GM12878 (cell line): ENCODE results near the gene RALGAPA2. TPM values are rescaled to one million over a fixed set of nuclear protein-coding genes. Genes with fewer than 3 reads are reported as not detected.

Experiments
- ATAC-seq: fragments of 200-7000 bp; cut with Tn5 transposase; 3 replicates; pipeline ENCODE4 v1.9.1; 2020; ENCODE audit warnings: mild to moderate bottlenecking, moderate library complexity
- BruUV-seq: library from RNA; stranded (reverse); fragments of 400-500 nt; replicated peaks from 2 replicates; lab custom pipeline; 2021; lab: Mats Ljungman, UMichigan
- CTCF ChIA-PET: fragments of 300-600 bp; sonication (Branson Sonifier 250); formaldehyde crosslinking; extraction: SDS; loops from one replicate; lab custom pipeline; 2021; ENCODE audit warnings: inconsistent platforms; lab: Yijun Ruan, JAX
- POLR2A ChIA-PET: fragments of 350-600 bp; formaldehyde crosslinking; extraction: SDS; loops from one replicate; lab custom pipeline; 2021; ENCODE audit warnings: inconsistent platforms; lab: Charles Lee
- RAD21 ChIA-PET: fragments of 300-600 bp; sonication (Branson Sonifier 250); formaldehyde crosslinking; loops from one replicate; lab custom pipeline; 2023; ENCODE audit warnings: antibody characterized with exemption; ENCODE audit not compliant: unreplicated experiment; lab: Charles Lee
- SMC1A ChIA-PET: fragments of 300-600 bp; sonication (Branson Sonifier 250); formaldehyde crosslinking; loops from one replicate; lab custom pipeline; 2023; ENCODE audit not compliant: unreplicated experiment, uncharacterized antibody; lab: Charles Lee
- DNase-seq: peaks from one replicate; pipeline ENCODE4 v3.0.0-alpha.2; 2011; ENCODE audit warnings: low read depth, low spot score
- FAIRE-seq: peaks from 3 replicates; lab custom pipeline; 2011; peaks lifted over from hg19 to GRCh38; lab: Jason Lieb, UNC
- H2AFZ ChIP-seq: 2 replicates; pipeline ENCODE4 v1.6.0; 2011; ENCODE audit warnings: low read depth, low read length, control low read depth; ENCODE audit not compliant: control insufficient read depth
- H3K27ac ChIP-seq: 2 replicates; pipeline ENCODE4 v1.5.1; 2011; ENCODE audit warnings: control low read depth; ENCODE audit not compliant: control insufficient read depth, insufficient read depth
- H3K27me3 ChIP-seq, 2 experiments: replicated peaks in 1 of 2; 2 replicates each; pipeline versions ENCODE4 v1.6.0 to v1.6.1; 2011; ENCODE audit warnings: low read length in 1 of 2; ENCODE audit not compliant: control insufficient read depth in 2 of 2, insufficient read depth in 2 of 2
- H3K36me3 ChIP-seq, 2 experiments: 2 replicates each; pipeline ENCODE4 v1.5.1; 2011; ENCODE audit warnings: low read length in 1 of 2; ENCODE audit not compliant: control insufficient read depth in 2 of 2, insufficient read depth in 2 of 2
- H3K4me1 ChIP-seq: 2 replicates; pipeline ENCODE4 v1.6.1; 2011; ENCODE audit warnings: mild to moderate bottlenecking, low read length, moderate library complexity, mixed read lengths; ENCODE audit not compliant: control insufficient read depth, insufficient read depth
- H3K4me2 ChIP-seq: 2 replicates; pipeline ENCODE4 v1.6.0; 2011; ENCODE audit warnings: control low read depth; ENCODE audit not compliant: control insufficient read depth, insufficient read depth
- H3K4me3 ChIP-seq: fragments of 200-600 bp; sonication (generic); 2 replicates; pipeline ENCODE4 v1.5.1; 2016
- H3K79me2 ChIP-seq: 2 replicates; pipeline ENCODE4 v1.6.0; 2011; ENCODE audit warnings: low read length; ENCODE audit not compliant: control insufficient read depth, insufficient read depth
- H3K9ac ChIP-seq: 2 replicates; pipeline ENCODE4 v1.8.0; 2011; ENCODE audit warnings: low read length, control low read depth, mixed read lengths; ENCODE audit not compliant: control insufficient read depth, insufficient read depth
- H3K9me3 ChIP-seq: replicated peaks from 3 replicates; pipeline ENCODE4 v1.5.1; 2011; ENCODE audit warnings: mild to moderate bottlenecking, low read length; ENCODE audit not compliant: control insufficient read depth, insufficient read depth
- H4K20me1 ChIP-seq: 2 replicates; pipeline ENCODE4 v1.6.0; 2011; ENCODE audit not compliant: control insufficient read depth, insufficient read depth
- ASH2L ChIP-seq: fragments of 300-600, 200-600 bp; sonication (generic); IDR thresholded peaks from 2 replicates; pipeline ENCODE4 v1.6.1; 2017; ENCODE audit warnings: low read depth, mild to moderate bottlenecking, borderline replicate concordance
- ATF7 ChIP-seq: fragments of 450-650 bp; IDR thresholded peaks from 2 replicates; pipeline ENCODE4 v1.6.1; 2016; ENCODE audit warnings: low read depth, mild to moderate bottlenecking
- BHLHE40 ChIP-seq, 2 experiments: fragments of 450-650 bp in 1 of 2; IDR thresholded peaks; 2 replicates each; pipeline ENCODE4 v1.6.1; 2011 to 2017; ENCODE audit warnings: low read depth in 2 of 2, borderline replicate concordance in 1 of 2, improper control_type of control experiment in 1 of 2, low read length in 1 of 2, mild to moderate bottlenecking in 1 of 2
- FOXK2 ChIP-seq: fragments of 450-650 bp; IDR thresholded peaks from 2 replicates; pipeline ENCODE4 v1.6.1; 2017; ENCODE audit warnings: mild to moderate bottlenecking, moderate library complexity
- HDGF ChIP-seq: fragments of 450-650 bp; IDR thresholded peaks from 2 replicates; pipeline ENCODE4 v1.6.1; 2016; ENCODE audit warnings: antibody characterized with exemption
- KDM1A ChIP-seq: fragments of 200-600 bp; sonication (generic); IDR thresholded peaks from 2 replicates; pipeline ENCODE4 v1.6.1; 2016; ENCODE audit warnings: borderline replicate concordance
- SMAD5 ChIP-seq: IDR thresholded peaks from 2 replicates; pipeline ENCODE4 v1.6.1; 2016; ENCODE audit warnings: antibody characterized with exemption, low read depth
- ZNF217 ChIP-seq: fragments of 450-650 bp; IDR thresholded peaks from 2 replicates; pipeline ENCODE4 v1.6.1; 2017; ENCODE audit warnings: antibody characterized with exemption, mild to moderate bottlenecking
- ZNF622 ChIP-seq: fragments of 450-650 bp; IDR thresholded peaks from 2 replicates; pipeline ENCODE4 v1.6.1; 2017; ENCODE audit warnings: mild to moderate bottlenecking, inconsistent platforms
- WGBS: methylation state at CpG from one replicate; pipeline ENCODE4 v1.1.6; 2016; ENCODE audit warnings: low lambda C conversion rate; ENCODE audit not compliant: insufficient replicate concordance, insufficient coverage; ENCODE audit errors: missing lambda C conversion rate; 5-methylcytosine and 5-hydroxymethylcytosine counted together
- in situ Hi-C: fragments of 300-500 bp; cut with MboI; formaldehyde crosslinking; loops from 9 replicates; pipeline ENCODE4 v1.14.3; 2018; ENCODE audit warnings: mixed read lengths
- intact Hi-C: fragments of 100-400 bp; cut with micrococcal nuclease; formaldehyde crosslinking; loops from one replicate; pipeline ENCODE4 v1.14.2; 2022; ENCODE audit not compliant: unreplicated experiment
- polyA plus RNA-seq, 11 experiments: library from polyadenylated mRNA; depleted of rRNA in 4 of 11; unstranded in 6 of 11; stranded (reverse) in 5 of 11; fragments of >200 nt; fragmentation: Nextera tagmentation in 4 of 11; fragmentation: Illumina TruSeq in 1 of 11; extraction: Ambion mirVana in 4 of 11; extraction: Trizol in 1 of 11; gene quantifications; 1 replicate in 1 of 11; 2 replicates in 10 of 11; pipeline versions ENCODE4 v1.2.1 to v1.2.3, GENCODE V29; 2011 to 2016; ENCODE audit warnings: inconsistent platforms in 2 of 11, missing spikeins in 2 of 11, low read depth in 1 of 11
- total RNA-seq, 4 experiments: library from RNA; depleted of rRNA in 3 of 4; stranded (reverse); fragments of >200 nt in 3 of 4; fragmentation: Illumina TruSeq in 1 of 4; extraction: Trizol in 1 of 4; gene quantifications; 2 replicates each; pipeline versions ENCODE4 v1.2.1 to v1.2.3, GENCODE V29; 2013 to 2021
- TF ChIP-seq, protein P1 (sequence below): IDR thresholded peaks from 2 replicates; pipeline ENCODE4 v1.6.1; 2011; ENCODE audit warnings: borderline replicate concordance, low read depth, mild to moderate bottlenecking, moderate library complexity, mixed read lengths, low read length; ENCODE audit not compliant: insufficient read depth; ENCODE audit errors: extremely low read length
- TF ChIP-seq, protein P2 (sequence below): fragments of 450-650 bp; IDR thresholded peaks from 2 replicates; pipeline ENCODE4 v1.6.1; 2017; ENCODE audit warnings: mild to moderate bottlenecking, moderate library complexity

The RALGAPA2 gene
- total and polyA plus RNA-seq, 10 of the 15 experiments (the other 5 are each of a cell fraction or from before 2014, with no cell fraction given): 2.9 to 29.4 (median 19.6) TPM

DNA sequence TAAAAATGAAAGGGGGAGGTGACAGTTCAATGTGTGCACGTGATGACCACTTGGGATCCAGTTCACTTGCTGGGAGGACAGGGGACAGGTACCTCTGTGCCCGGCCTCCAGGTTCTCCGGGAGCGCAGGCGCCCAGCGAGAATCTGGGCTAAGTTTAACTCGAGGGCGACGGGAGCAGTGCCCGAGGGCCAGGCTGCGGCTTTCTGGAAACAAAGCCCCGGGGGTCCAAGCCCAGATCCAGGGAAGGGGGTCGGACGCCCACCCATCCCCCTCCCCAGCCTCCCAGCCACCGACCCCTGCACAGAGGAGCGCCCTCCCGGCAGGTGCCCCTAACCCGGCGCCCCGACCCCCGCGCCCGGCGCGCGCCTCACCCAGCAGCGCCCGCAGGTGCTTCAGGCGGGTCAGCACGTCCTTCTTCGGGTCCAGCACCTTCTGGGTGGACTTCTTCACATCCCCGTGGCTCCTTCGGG lies 405 bp downstream of the RALGAPA2 start:
- no TSS peak for BruUV-seq
- peaks cover 6% of the 10 kb centered on the region; the same call in 1 of the 2 replicates for H3K4me1 ChIP-seq
- in situ Hi-C loops (no loop called here), intact Hi-C loops (no loop called here)
- H3K36me3 ChIP-seq: no peaks in the 10 kb centered on the region
- RAD21 ChIA-PET: interaction anchor here (0.6 to 1.9 kb wide), 12 partner anchors 15 to 113 kb away, joined by 3 to 11 read pairs (median 3); no protein-coding TSS in a partner anchor
- no peak for DNase-seq
- no peaks in the 10 kb centered on the region for H4K20me1 ChIP-seq
- CTCF ChIA-PET: interaction anchor here (0.8 to 2.0 kb wide), 6 partner anchors 11 to 118 kb away, joined by 3 to 9 read pairs (median 4); no protein-coding TSS in a partner anchor
- TF ChIP-seq BHLHE40 (IDR thresholded peaks at IDR 0.05; ENCODE audit: borderline replicate concordance in 1 of 2, low read depth in 2 of 2, low read length in 1 of 2): peak in 1 of 2 experiments; percentile 12; a peak in 2 of 4 replicates
- TF ChIP-seq, protein P1, sequence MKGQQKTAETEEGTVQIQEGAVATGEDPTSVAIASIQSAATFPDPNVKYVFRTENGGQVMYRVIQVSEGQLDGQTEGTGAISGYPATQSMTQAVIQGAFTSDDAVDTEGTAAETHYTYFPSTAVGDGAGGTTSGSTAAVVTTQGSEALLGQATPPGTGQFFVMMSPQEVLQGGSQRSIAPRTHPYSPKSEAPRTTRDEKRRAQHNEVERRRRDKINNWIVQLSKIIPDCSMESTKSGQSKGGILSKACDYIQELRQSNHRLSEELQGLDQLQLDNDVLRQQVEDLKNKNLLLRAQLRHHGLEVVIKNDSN: no peak
- ATAC-seq: peak; percentile 6
- H3K4me2 ChIP-seq: peak overlapping the region; percentile 85
- POLR2A ChIA-PET: interaction anchor here (0.7 to 2.3 kb wide), 3 partner anchors 11 to 37 kb away, joined by 4 to 8 read pairs (median 4); no protein-coding TSS in a partner anchor
- SMC1A ChIA-PET: interaction anchor here (0.8 to 2.4 kb wide), 8 partner anchors 9 to 415 kb away, joined by 3 to 8 read pairs (median 4); no protein-coding TSS in a partner anchor
- no peaks in the 10 kb centered on the region for H3K27me3 ChIP-seq
- H3K9me3 ChIP-seq: no peaks in the 10 kb centered on the region; the same call in 2 of the 3 replicates
- peak overlapping the region; percentile 72 for H3K9ac ChIP-seq
- H3K4me3 ChIP-seq: peak overlapping the region; percentile 86
- H3K79me2 ChIP-seq: peaks cover 47% of the 10 kb centered on the region
- H3K27ac ChIP-seq: peak overlapping the region; percentile 66
- no peak for FAIRE-seq
- WGBS: 2% methylated on average over 29 of the region's 33 CpGs
- peak overlapping the region; percentile 40; the same call in 1 of the 2 replicates for H2AFZ ChIP-seq

DNA sequence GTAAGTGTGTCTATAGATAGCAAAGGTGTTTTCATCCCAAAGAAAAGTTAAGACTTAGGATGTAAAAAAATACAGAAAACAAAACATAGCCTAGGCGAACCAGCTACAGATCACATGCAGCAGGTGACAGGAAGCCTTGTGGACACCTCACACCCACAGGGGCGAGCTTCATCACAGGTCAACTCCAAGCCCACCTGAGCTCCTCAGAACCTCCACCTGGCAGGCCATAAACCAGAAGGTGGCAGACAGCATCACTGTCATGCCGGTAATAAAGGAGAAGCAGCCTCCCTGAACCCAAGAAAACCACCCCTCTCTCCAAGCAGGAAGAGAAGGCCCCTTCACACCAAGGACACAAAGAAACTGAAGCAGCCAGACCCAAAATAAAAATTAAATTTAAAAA lies 1.0 kb downstream of the RALGAPA2 start:
- no peak for DNase-seq
- peaks cover 52% of the 10 kb centered on the region for H3K79me2 ChIP-seq
- peak overlapping the region; percentile 72 for H3K9ac ChIP-seq
- peak overlapping the region; percentile 24; the same call in 1 of the 2 replicates for H2AFZ ChIP-seq
- no peaks in the 10 kb centered on the region for H4K20me1 ChIP-seq
- ChIA-PET CTCF (interaction anchor here (0.8 to 1.5 kb wide), 4 partner anchors 11 to 113 kb away, joined by 3 to 8 read pairs (median 4); no protein-coding TSS in a partner anchor), SMC1A (interaction anchor here (1.3 to 2.4 kb wide), 4 partner anchors 10 to 114 kb away, joined by 4 to 8 read pairs (median 6); no protein-coding TSS in a partner anchor), POLR2A (interaction anchor here (0.6 to 1.3 kb wide), 3 partner anchors 9 to 114 kb away, joined by 3 read pairs; no protein-coding TSS in a partner anchor), RAD21 (interaction anchor here (0.6 to 1.7 kb wide), 6 partner anchors 21 to 113 kb away, joined by 3 to 11 read pairs (median 4); no protein-coding TSS in a partner anchor)
- intact Hi-C loops: loop anchor here (2.0 kb wide), 1 partner anchor 43 kb away; no protein-coding TSS in a partner anchor
- peak overlapping the region; percentile 85 for H3K4me2 ChIP-seq
- H3K27me3 ChIP-seq: no peaks in the 10 kb centered on the region
- 42% methylated on average over 3 of the region's 3 CpGs for WGBS
- in situ Hi-C loops: no loop called here
- no peak for FAIRE-seq
- H3K27ac ChIP-seq: peak overlapping the region; percentile 66
- peaks cover 6% of the 10 kb centered on the region; the same call in 1 of the 2 replicates for H3K4me1 ChIP-seq
- peak overlapping the region; percentile 86 for H3K4me3 ChIP-seq
- H3K36me3 ChIP-seq: no peaks in the 10 kb centered on the region
- no TSS peak for BruUV-seq
- ATAC-seq: peak; percentile 22
- no peaks in the 10 kb centered on the region; the same call in 2 of the 3 replicates for H3K9me3 ChIP-seq
- TF ChIP-seq ASH2L (no peak), FOXK2 (0 out of 2 replicates have a peak, but pooled peaks have one; percentile 24), SMAD5 (no peak), ZNF217 (no peak), ATF7 (no peak), KDM1A (no peak), HDGF (no peak), ZNF622 (no peak)
- TF ChIP-seq, protein P2, sequence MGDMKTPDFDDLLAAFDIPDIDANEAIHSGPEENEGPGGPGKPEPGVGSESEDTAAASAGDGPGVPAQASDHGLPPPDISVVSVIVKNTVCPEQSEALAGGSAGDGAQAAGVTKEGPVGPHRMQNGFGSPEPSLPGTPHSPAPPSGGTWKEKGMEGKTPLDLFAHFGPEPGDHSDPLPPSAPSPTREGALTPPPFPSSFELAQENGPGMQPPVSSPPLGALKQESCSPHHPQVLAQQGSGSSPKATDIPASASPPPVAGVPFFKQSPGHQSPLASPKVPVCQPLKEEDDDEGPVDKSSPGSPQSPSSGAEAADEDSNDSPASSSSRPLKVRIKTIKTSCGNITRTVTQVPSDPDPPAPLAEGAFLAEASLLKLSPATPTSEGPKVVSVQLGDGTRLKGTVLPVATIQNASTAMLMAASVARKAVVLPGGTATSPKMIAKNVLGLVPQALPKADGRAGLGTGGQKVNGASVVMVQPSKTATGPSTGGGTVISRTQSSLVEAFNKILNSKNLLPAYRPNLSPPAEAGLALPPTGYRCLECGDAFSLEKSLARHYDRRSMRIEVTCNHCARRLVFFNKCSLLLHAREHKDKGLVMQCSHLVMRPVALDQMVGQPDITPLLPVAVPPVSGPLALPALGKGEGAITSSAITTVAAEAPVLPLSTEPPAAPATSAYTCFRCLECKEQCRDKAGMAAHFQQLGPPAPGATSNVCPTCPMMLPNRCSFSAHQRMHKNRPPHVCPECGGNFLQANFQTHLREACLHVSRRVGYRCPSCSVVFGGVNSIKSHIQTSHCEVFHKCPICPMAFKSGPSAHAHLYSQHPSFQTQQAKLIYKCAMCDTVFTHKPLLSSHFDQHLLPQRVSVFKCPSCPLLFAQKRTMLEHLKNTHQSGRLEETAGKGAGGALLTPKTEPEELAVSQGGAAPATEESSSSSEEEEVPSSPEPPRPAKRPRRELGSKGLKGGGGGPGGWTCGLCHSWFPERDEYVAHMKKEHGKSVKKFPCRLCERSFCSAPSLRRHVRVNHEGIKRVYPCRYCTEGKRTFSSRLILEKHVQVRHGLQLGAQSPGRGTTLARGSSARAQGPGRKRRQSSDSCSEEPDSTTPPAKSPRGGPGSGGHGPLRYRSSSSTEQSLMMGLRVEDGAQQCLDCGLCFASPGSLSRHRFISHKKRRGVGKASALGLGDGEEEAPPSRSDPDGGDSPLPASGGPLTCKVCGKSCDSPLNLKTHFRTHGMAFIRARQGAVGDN: no peak
